ENCODE data around the gene UBE2D1. TPM values are rescaled to one million over a fixed set of nuclear protein-coding genes. Genes with fewer than 3 reads are reported as not detected.

Gene UBE2D1
- total RNA-seq, 4 donors from 2014 or later, result 3.0 to 21.9 (median 8.9) TPM

DNA sequence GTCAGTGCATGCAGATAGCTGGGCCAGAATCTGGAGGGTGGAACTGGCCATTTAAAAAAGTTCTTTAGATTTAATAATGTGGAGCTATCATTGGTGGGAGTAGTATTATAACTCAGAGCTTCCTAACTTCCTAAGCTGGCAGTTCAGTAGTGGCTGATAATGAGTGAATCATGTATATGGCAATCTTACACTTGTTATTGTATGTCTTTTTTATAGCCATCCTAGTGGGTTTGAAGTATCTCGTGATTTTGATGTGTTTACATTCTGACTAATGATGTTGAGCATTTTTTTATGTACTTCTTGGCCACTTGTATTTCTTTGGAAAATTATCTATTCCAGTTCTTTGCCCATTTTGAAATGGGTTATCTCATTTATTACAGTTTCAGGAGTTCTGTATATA lies 65.8 kb downstream of the UBE2D1 start:
- intact Hi-C loops (cut with DNase I; ENCODE audit: low total_unique reads), result no loop called here
- H3K9me3 ChIP-seq, result no peaks in the 10 kb centered on the region
- H3K4me3 ChIP-seq, result no peak overlapping the region
- 38 to 42% methylated on average over 1 of the region's 1 CpG for WGBS, 2 donors (ENCODE audit: low coverage in 1 of 2)
- in situ Hi-C loops (cut with MboI; ENCODE audit: low pct_ligation_motif_present in 1 of 4, low pct_unique_long_range_greater_than_20kb in 1 of 4, low sequenced_read_pairs in 3 of 4), result no loop called here
- H3K27ac ChIP-seq, result no peak overlapping the region
- no peak for DNase-seq
- H3K4me1 ChIP-seq, result no peaks in the 10 kb centered on the region
- peaks cover 0 to 11% (median 4%) of the 10 kb centered on the region in 4 donors for H3K36me3 ChIP-seq
- H3K27me3 ChIP-seq, result no peaks in the 10 kb centered on the region
- TF ChIP-seq POLR2AphosphoS5 (IDR thresholded peaks at IDR 0.05), result no peak
- TF ChIP-seq POLR2A (IDR thresholded peaks at IDR 0.05), result no peak
- TF ChIP-seq, protein P1, sequence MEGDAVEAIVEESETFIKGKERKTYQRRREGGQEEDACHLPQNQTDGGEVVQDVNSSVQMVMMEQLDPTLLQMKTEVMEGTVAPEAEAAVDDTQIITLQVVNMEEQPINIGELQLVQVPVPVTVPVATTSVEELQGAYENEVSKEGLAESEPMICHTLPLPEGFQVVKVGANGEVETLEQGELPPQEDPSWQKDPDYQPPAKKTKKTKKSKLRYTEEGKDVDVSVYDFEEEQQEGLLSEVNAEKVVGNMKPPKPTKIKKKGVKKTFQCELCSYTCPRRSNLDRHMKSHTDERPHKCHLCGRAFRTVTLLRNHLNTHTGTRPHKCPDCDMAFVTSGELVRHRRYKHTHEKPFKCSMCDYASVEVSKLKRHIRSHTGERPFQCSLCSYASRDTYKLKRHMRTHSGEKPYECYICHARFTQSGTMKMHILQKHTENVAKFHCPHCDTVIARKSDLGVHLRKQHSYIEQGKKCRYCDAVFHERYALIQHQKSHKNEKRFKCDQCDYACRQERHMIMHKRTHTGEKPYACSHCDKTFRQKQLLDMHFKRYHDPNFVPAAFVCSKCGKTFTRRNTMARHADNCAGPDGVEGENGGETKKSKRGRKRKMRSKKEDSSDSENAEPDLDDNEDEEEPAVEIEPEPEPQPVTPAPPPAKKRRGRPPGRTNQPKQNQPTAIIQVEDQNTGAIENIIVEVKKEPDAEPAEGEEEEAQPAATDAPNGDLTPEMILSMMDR (IDR thresholded peaks at IDR 0.05), result no peak

- Histone ChIP-seq H3K27me3 (no peaks in the 10 kb centered on the region), H3K9me3 (no peaks in the 10 kb centered on the region), H3K4me1 (no peaks in the 10 kb centered on the region), H3K27ac (no peak overlapping the region), H3K4me3 (no peak overlapping the region), H3K36me3 (no peaks in the 10 kb centered on the region)
- DNase-seq, result no peak
- intact Hi-C loops (cut with DNase I; ENCODE audit: low total_unique reads), result no loop called here
- WGBS, 2 donors (ENCODE audit: low coverage in 1 of 2), result 27 to 77% methylated on average over 1 to 2 of the region's 2 CpGs
- in situ Hi-C loops (cut with MboI; ENCODE audit: low pct_ligation_motif_present in 1 of 4, low pct_unique_long_range_greater_than_20kb in 1 of 4, low sequenced_read_pairs in 3 of 4), result no loop called here
- TF ChIP-seq EP300 (IDR thresholded peaks at IDR 0.05; ENCODE audit: low read depth), result no peak
Measured at GRCh38 chr10:58404001-58404400, 69.2 kb downstream of the UBE2D1 start.

DNA sequence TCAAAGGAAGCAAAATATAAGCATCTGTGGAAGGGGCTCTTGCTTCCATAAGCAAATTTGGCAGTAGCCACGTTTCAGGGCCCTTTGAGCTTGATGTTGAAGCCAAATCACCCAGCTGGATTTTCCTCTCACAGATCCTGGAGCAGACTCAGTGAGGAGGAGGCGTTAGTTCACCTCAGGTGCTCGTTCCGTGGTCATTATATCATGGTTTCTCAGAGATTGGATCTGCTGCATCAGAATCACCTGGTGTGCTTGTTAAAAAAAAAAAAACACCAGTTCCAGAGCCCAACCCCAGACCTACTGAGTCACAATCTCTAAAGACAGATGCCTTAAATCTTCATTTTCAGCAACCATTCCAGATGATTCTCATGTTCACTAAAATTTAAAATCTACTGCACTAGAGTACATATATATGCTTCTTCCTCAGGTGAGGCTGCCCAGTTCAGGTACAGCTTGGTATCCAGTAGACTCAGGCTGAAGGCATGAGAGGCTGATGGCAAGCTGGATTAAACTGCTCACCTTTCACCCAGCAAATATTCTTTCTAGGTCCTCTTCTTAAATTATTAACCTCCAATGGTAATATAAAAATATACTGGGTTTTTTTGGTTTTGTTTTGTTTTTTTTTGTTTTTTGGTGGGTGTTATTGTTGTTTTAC lies 75.3 kb downstream of the UBE2D1 start:
- no peaks in the 10 kb centered on the region for H3K27me3 ChIP-seq
- no peak for DNase-seq
- 71% methylated on average over 4 of the region's 4 CpGs; no CpG with 5 or more reads in 1 of the 2 donors for WGBS, 2 donors (ENCODE audit: low coverage in 1 of 2)
- intact Hi-C loops (cut with DNase I; ENCODE audit: low total_unique reads) (no loop called here), in situ Hi-C loops (cut with MboI; ENCODE audit: low pct_ligation_motif_present in 1 of 4, low pct_unique_long_range_greater_than_20kb in 1 of 4, low sequenced_read_pairs in 3 of 4) (no loop called here)
- no peaks in the 10 kb centered on the region for H3K36me3 ChIP-seq
- H3K4me1 ChIP-seq, result no peaks in the 10 kb centered on the region
- H3K4me3 ChIP-seq, result no peak overlapping the region
- H3K27ac ChIP-seq, result no peak overlapping the region
- no peaks in the 10 kb centered on the region for H3K9me3 ChIP-seq
- no peak for TF ChIP-seq EP300 (IDR thresholded peaks at IDR 0.05; ENCODE audit: low read depth)
- no peak for TF ChIP-seq POLR2AphosphoS5 (IDR thresholded peaks at IDR 0.05)
- TF ChIP-seq, protein P1 (IDR thresholded peaks at IDR 0.05), result no peak
- TF ChIP-seq POLR2A (IDR thresholded peaks at IDR 0.05), result no peak

DNA sequence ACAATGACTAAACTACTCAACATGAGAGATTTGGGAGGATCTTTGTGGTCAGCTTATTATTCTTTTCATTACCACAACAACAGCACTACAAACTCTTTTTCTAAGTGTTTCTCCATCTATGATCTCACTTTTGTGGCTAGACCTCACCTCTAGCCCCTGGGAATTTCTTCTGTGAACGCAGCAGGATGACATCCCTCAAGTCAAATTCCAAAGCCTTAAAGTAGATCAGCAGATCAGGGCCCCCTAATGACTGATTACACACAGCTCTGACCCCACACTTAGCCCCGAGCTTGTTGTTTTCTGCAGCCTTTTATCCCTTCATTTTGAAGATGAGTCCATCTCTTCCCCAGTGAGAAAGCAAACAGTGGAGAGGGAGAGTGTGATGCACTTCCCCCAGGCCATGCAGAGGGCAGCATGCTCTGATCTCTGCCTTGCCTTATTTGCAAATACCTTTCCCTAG lies 77.7 kb downstream of the UBE2D1 start:
- Histone ChIP-seq H3K36me3 (no peaks in the 10 kb centered on the region), H3K27me3 (no peaks in the 10 kb centered on the region), H3K9me3 (no peaks in the 10 kb centered on the region), H3K4me3 (no peak overlapping the region), H3K4me1 (no peaks in the 10 kb centered on the region), H3K27ac (no peak overlapping the region)
- in situ Hi-C loops (cut with MboI; ENCODE audit: low pct_ligation_motif_present in 1 of 4, low pct_unique_long_range_greater_than_20kb in 1 of 4, low sequenced_read_pairs in 3 of 4) (no loop called here), intact Hi-C loops (cut with DNase I; ENCODE audit: low total_unique reads) (no loop called here)
- 48 to 60% methylated on average over 2 of the region's 2 CpGs for WGBS, 2 donors (ENCODE audit: low coverage in 1 of 2)
- TF ChIP-seq, protein P1 (IDR thresholded peaks at IDR 0.05), result no peak
- TF ChIP-seq POLR2A (IDR thresholded peaks at IDR 0.05) (no peak), POLR2AphosphoS5 (IDR thresholded peaks at IDR 0.05) (no peak), EP300 (IDR thresholded peaks at IDR 0.05; ENCODE audit: low read depth) (no peak)
- DNase-seq, result no peak

Measured in transverse colon (tissue), 4 donors.